ENCODE data around the gene MGAT4B. TPM values are rescaled to one million over a fixed set of nuclear protein-coding genes. Genes with fewer than 3 reads are reported as not detected.

The MGAT4B gene
- total and polyA plus RNA-seq, 2 donors (not counting 1 experiment from before 2014, with no cell fraction given) = 157 to 172 TPM

DNA sequence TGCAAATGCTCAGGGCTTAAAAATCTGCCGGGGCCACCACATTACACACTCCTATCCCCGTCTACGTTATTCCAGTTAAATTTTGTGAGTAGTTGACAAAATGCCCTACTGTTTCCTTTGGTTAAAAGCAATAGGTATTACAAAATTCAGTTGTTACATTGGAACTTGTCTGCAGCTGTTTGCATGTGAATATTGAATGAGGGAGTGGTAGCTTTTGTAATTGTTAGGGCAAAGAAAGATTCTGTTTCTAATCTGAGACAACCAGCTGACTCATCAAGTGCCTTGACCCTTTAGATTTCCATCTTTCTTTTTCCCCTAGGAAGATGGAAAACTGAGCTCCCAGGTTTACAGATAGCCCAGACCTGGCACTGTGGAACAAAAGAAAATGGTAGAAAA, 43.9 kb downstream of the MGAT4B start:
- TF ChIP-seq, protein P1, sequence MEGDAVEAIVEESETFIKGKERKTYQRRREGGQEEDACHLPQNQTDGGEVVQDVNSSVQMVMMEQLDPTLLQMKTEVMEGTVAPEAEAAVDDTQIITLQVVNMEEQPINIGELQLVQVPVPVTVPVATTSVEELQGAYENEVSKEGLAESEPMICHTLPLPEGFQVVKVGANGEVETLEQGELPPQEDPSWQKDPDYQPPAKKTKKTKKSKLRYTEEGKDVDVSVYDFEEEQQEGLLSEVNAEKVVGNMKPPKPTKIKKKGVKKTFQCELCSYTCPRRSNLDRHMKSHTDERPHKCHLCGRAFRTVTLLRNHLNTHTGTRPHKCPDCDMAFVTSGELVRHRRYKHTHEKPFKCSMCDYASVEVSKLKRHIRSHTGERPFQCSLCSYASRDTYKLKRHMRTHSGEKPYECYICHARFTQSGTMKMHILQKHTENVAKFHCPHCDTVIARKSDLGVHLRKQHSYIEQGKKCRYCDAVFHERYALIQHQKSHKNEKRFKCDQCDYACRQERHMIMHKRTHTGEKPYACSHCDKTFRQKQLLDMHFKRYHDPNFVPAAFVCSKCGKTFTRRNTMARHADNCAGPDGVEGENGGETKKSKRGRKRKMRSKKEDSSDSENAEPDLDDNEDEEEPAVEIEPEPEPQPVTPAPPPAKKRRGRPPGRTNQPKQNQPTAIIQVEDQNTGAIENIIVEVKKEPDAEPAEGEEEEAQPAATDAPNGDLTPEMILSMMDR (conservative IDR thresholded peaks at IDR 0.05 in 1 of 2, IDR thresholded peaks at IDR 0.05 in 1 of 2; ENCODE audit: low read depth in 1 of 2, low read length in 2 of 2) = no peak
- TF ChIP-seq EZH2 (IDR thresholded peaks at IDR 0.05; ENCODE audit: low read length, missing control alignments) = no peak
- Histone ChIP-seq H3K9ac (ENCODE audit: insufficient read depth, low read length) (no peak overlapping the region), H3K4me3 (replicated peaks in 1 of 4; ENCODE audit: control extremely low read depth in 1 of 4, insufficient read depth in 1 of 4, low read depth in 3 of 4, low read length in 4 of 4) (peak overlapping the region in 1 of 4 experiments; percentile 2), H4K20me1 (ENCODE audit: control insufficient read depth, extremely low read depth, insufficient read depth, low read length) (no peaks in the 10 kb centered on the region), H3K27ac (ENCODE audit: insufficient read depth, low read length) (peak overlapping the region; percentile 36), H3K79me2 (ENCODE audit: control insufficient read depth, insufficient read depth, low read length) (peaks cover 62% of the 10 kb centered on the region), H3K4me2 (ENCODE audit: extremely low read depth, insufficient read depth, low read length) (peak overlapping the region; percentile 13), H2AFZ (ENCODE audit: low read length) (no peak overlapping the region), H3K27me3 (ENCODE audit: control insufficient read depth, insufficient read depth, low read length) (no peaks in the 10 kb centered on the region), H3K4me1 (ENCODE audit: control insufficient read depth, extremely low read depth, insufficient read depth, low read length) (peaks cover 36% of the 10 kb centered on the region), H3K9me3 (ENCODE audit: control insufficient read depth, insufficient read depth, low read depth, low read length) (no peaks in the 10 kb centered on the region), H3K36me3 (ENCODE audit: control insufficient read depth, insufficient read depth, low read length) (peaks cover 8% of the 10 kb centered on the region)
- DNase-seq (ENCODE audit: low read depth in 2 of 2) = peak; percentile 66 to 78

DNA sequence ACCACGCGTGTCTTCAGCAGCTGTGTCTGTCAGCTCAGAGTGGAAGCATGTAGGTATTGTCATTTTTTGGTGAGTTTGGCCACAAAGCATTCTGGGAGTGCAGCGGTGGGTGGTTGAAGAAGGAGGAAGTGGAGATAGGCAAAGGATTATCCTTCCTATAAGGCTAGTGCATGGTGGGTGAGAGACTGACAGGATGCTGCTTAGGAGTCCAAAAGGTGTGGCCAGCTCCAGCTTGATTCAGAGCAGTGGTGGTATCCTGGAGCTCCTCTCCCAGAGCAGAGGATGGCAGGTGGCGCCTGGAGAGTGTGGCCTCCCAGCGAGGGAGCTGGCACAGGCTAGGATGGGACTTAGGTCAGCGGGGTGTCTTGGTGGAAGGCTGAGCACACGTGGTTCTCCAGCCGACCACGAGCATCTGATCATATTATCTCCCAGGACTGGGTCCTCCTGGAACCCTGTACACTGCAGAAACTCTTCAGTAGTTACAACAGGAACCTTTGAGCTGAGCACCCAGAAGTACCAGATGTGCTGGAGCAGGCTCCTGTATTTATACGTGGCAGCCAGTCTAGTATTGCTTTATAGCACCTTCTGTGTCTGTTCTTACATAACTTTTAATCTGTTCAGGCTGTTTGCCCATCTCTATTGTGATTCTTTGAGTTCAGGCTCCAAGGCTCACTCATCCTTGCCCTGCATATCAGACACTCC, 44.4 kb downstream of the MGAT4B start:
- peaks cover 8% of the 10 kb centered on the region for H3K36me3 ChIP-seq (ENCODE audit: control insufficient read depth, insufficient read depth, low read length)
- TF ChIP-seq EZH2 (IDR thresholded peaks at IDR 0.05; ENCODE audit: low read length, missing control alignments) = no peak
- TF ChIP-seq, protein P1 (conservative IDR thresholded peaks at IDR 0.05 in 1 of 2, IDR thresholded peaks at IDR 0.05 in 1 of 2; ENCODE audit: low read depth in 1 of 2, low read length in 2 of 2) = no peak
- H3K9me3 ChIP-seq (ENCODE audit: control insufficient read depth, insufficient read depth, low read depth, low read length) = no peaks in the 10 kb centered on the region
- H3K4me3 ChIP-seq (replicated peaks in 1 of 4; ENCODE audit: control extremely low read depth in 1 of 4, insufficient read depth in 1 of 4, low read depth in 3 of 4, low read length in 4 of 4) = peak overlapping the region in 1 of 4 experiments; percentile 2
- peak overlapping the region; percentile 13 for H3K4me2 ChIP-seq (ENCODE audit: extremely low read depth, insufficient read depth, low read length)
- no peaks in the 10 kb centered on the region for H3K27me3 ChIP-seq (ENCODE audit: control insufficient read depth, insufficient read depth, low read length)
- H2AFZ ChIP-seq (ENCODE audit: low read length) = no peak overlapping the region
- no peaks in the 10 kb centered on the region for H4K20me1 ChIP-seq (ENCODE audit: control insufficient read depth, extremely low read depth, insufficient read depth, low read length)
- peak overlapping the region; percentile 36 for H3K27ac ChIP-seq (ENCODE audit: insufficient read depth, low read length)
- peak in 1 of 2 donors; percentile 64 for DNase-seq (ENCODE audit: low read depth in 2 of 2)
- no peak overlapping the region for H3K9ac ChIP-seq (ENCODE audit: insufficient read depth, low read length)
- peaks cover 36% of the 10 kb centered on the region for H3K4me1 ChIP-seq (ENCODE audit: control insufficient read depth, extremely low read depth, insufficient read depth, low read length)
- peaks cover 62% of the 10 kb centered on the region for H3K79me2 ChIP-seq (ENCODE audit: control insufficient read depth, insufficient read depth, low read length)

DNA sequence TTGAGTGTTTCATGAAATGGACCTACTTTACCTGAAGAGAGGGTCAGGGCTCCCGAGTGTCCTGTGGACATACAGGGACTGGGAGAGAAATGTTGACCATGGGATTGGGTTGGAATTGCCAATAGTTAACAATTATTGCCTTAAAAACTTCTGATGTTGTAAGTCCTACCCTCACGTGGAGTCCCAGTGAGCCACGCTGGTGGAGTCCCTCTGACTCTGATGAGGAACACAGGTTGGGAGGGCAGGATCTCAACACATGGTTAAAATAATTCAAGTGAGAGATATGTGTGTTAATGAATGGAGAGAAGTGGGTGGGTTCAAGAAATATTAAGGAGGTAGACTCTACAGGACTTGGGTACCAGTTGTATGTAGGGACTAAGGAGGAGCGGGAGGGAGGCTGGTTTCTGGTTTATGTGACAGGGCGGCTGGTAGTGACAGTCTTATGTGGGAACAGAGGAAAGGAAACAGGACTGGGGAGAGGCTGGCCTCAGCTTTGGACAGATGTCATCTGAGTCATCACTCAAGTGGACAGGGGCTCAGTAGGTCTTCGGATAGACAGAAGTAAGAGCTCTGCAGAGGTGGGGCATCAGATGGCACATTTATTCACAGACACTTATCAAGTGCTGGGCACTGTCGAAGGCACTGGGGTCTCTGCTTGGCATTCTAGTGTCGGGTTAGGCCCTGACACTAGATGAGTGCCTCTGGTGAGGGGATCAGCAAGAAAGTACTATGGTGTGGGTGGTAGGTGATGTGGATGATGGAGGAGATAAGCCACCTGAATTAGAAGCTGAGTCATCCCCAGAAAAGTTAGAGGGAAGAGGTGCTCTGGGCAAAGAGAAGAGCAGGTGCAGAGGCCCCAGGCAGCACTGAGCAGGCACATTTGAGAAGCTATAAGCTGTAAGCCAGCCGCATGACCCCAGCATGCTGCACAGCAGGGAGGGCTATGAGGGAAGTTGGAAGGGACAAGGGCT, 46.8 kb downstream of the MGAT4B start:
- H3K27me3 ChIP-seq (ENCODE audit: control insufficient read depth, insufficient read depth, low read length) = no peaks in the 10 kb centered on the region
- TF ChIP-seq, protein P1 (conservative IDR thresholded peaks at IDR 0.05 in 1 of 2, IDR thresholded peaks at IDR 0.05 in 1 of 2; ENCODE audit: low read depth in 1 of 2, low read length in 2 of 2) = no peak
- no peak for TF ChIP-seq EZH2 (IDR thresholded peaks at IDR 0.05; ENCODE audit: low read length, missing control alignments)
- H3K4me2 ChIP-seq (ENCODE audit: extremely low read depth, insufficient read depth, low read length) = no peak overlapping the region
- no peak overlapping the region for H2AFZ ChIP-seq (ENCODE audit: low read length)
- no peak overlapping the region for H3K9ac ChIP-seq (ENCODE audit: insufficient read depth, low read length)
- peaks cover 21% of the 10 kb centered on the region for H3K4me1 ChIP-seq (ENCODE audit: control insufficient read depth, extremely low read depth, insufficient read depth, low read length)
- no peak overlapping the region for H3K27ac ChIP-seq (ENCODE audit: insufficient read depth, low read length)
- no peak for DNase-seq (ENCODE audit: low read depth in 2 of 2)
- no peaks in the 10 kb centered on the region for H3K9me3 ChIP-seq (ENCODE audit: control insufficient read depth, insufficient read depth, low read depth, low read length)
- no peak overlapping the region for H3K4me3 ChIP-seq (replicated peaks in 1 of 4; ENCODE audit: control extremely low read depth in 1 of 4, insufficient read depth in 1 of 4, low read depth in 3 of 4, low read length in 4 of 4)
- peaks cover 62% of the 10 kb centered on the region for H3K79me2 ChIP-seq (ENCODE audit: control insufficient read depth, insufficient read depth, low read length)
- H3K36me3 ChIP-seq (ENCODE audit: control insufficient read depth, insufficient read depth, low read length) = no peaks in the 10 kb centered on the region
- no peaks in the 10 kb centered on the region for H4K20me1 ChIP-seq (ENCODE audit: control insufficient read depth, extremely low read depth, insufficient read depth, low read length)

All from fibroblast of lung (primary cell).